Gastroesophageal sphincter (tissue), 4 donors: Measurements from ENCODE around the gene ANKS6. TPM values are rescaled to one million over a fixed set of nuclear protein-coding genes. Genes with fewer than 3 reads are reported as not detected.

Source experiments
- ATAC-seq: fragments of 150-250 bp; one replicate; pipeline ENCODE4 v1.9.1; 2016; ENCODE audit warnings: mild to moderate bottlenecking, moderate library complexity
- H3K27ac ChIP-seq, 4 donors: fragments of 200-600 bp; sonication (generic) in 3 of 4; 1 replicate in 3 of 4; 2 replicates in 1 of 4; pipeline ENCODE4 v1.5.1; 2016 to 2019
- H3K27me3 ChIP-seq: fragments of 200-600 bp; sonication (generic); one replicate; pipeline ENCODE4 v1.5.1; 2019
- H3K36me3 ChIP-seq, 2 donors: fragments of 200-600 bp; sonication (generic); one replicate each; pipeline ENCODE4 v1.5.1; 2019; ENCODE audit warnings: control low read depth in 1 of 2
- H3K4me1 ChIP-seq, 3 donors: fragments of 200-600 bp; sonication (generic); 1 replicate in 2 of 3; 2 replicates in 1 of 3; pipeline ENCODE4 v1.5.1; 2016 to 2019; ENCODE audit warnings: control low read depth in 2 of 3
- H3K4me3 ChIP-seq, 2 donors: fragments of 200-600 bp; sonication (generic); one replicate each; pipeline ENCODE4 v1.5.1; 2019; ENCODE audit warnings: mild to moderate bottlenecking in 1 of 2, moderate library complexity in 1 of 2
- H3K9me3 ChIP-seq, 3 donors: fragments of 200-600 bp; sonication (generic); one replicate each; pipeline ENCODE4 v1.5.1; 2017 to 2019; ENCODE audit warnings: control low read depth in 2 of 3
- EP300 ChIP-seq: sonication (generic); formaldehyde crosslinking; IDR thresholded peaks from one replicate; pipeline ENCODE4 v1.6.1; 2017; ENCODE audit warnings: antibody characterized with exemption, mild to moderate bottlenecking
- POLR2A ChIP-seq, 2 donors: fragments of 450-650 bp; IDR thresholded peaks; one replicate each; pipeline ENCODE4 v1.6.1; 2017; ENCODE audit warnings: antibody characterized with exemption in 2 of 2, mild to moderate bottlenecking in 2 of 2, moderate library complexity in 1 of 2
- POLR2AphosphoS5 ChIP-seq: sonication (generic); formaldehyde crosslinking; IDR thresholded peaks from one replicate; pipeline ENCODE4 v1.6.1; 2017; ENCODE audit warnings: antibody characterized with exemption
- WGBS, 2 donors: methylation state at CpG; one replicate each; pipeline ENCODE4 v1.1.5; 2018; ENCODE audit warnings: low coverage in 1 of 2; 5-methylcytosine and 5-hydroxymethylcytosine counted together
- total RNA-seq, 4 donors: library from RNA; depleted of rRNA; stranded (reverse); fragments of >200 nt; gene quantifications; one replicate each; pipeline ENCODE4 v1.1.0, GENCODE V29; 2016
- TF ChIP-seq, protein P1 (sequence below), 4 experiments: fragments of 200-600 bp in 2 of 4; fragments of 450-650 bp in 2 of 4; sonication (generic) in 1 of 4; IDR thresholded peaks; one replicate each; pipeline ENCODE4 v1.5.1; 2017 to 2019; ENCODE audit warnings: antibody characterized with exemption in 4 of 4, mild to moderate bottlenecking in 2 of 4, moderate library complexity in 2 of 4

The ANKS6 gene
- total RNA-seq, 4 donors from 2014 or later, result 17.6 to 38.4 (median 22.8) TPM

DNA sequence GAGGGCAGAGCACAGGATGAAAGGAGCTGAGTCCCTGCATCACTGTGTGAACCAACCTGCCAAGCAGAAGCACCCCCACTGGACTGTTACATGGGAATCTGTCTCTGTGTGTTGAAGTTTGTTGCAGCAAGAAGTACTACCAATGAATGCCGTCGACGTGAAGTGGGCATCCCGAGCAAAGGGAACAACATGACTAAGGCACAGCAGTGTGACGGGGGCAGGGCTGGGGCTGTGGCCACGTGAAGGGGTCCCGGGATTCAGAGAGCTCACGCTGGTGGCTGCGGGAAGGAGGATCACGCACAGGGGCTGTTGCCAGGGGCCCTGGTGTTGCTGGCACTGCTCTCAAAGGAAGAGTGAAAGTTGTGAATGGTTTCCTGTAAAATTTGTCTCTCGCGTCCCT, 60.1 kb downstream of the ANKS6 start:
- WGBS, 2 donors, result 79 to 92% methylated on average over 7 to 12 of the region's 12 CpGs

GRCh38 chr9:98732801-98733200, 63.6 kb downstream of the ANKS6 start:
- Histone ChIP-seq H3K36me3 (peaks cover 0 to 41% of the 10 kb centered on the region in 2 donors), H3K27me3 (no peaks in the 10 kb centered on the region), H3K9me3 (peaks cover 0 to 4% (median 0%) of the 10 kb centered on the region in 3 donors), H3K4me3 (no peak overlapping the region), H3K27ac (no peak overlapping the region), H3K4me1 (peaks cover 0 to 6% (median 0%) of the 10 kb centered on the region in 3 donors)
- TF ChIP-seq POLR2A (IDR thresholded peaks at IDR 0.05) (no peak), POLR2AphosphoS5 (no peak), EP300 (no peak)
- TF ChIP-seq, protein P1, sequence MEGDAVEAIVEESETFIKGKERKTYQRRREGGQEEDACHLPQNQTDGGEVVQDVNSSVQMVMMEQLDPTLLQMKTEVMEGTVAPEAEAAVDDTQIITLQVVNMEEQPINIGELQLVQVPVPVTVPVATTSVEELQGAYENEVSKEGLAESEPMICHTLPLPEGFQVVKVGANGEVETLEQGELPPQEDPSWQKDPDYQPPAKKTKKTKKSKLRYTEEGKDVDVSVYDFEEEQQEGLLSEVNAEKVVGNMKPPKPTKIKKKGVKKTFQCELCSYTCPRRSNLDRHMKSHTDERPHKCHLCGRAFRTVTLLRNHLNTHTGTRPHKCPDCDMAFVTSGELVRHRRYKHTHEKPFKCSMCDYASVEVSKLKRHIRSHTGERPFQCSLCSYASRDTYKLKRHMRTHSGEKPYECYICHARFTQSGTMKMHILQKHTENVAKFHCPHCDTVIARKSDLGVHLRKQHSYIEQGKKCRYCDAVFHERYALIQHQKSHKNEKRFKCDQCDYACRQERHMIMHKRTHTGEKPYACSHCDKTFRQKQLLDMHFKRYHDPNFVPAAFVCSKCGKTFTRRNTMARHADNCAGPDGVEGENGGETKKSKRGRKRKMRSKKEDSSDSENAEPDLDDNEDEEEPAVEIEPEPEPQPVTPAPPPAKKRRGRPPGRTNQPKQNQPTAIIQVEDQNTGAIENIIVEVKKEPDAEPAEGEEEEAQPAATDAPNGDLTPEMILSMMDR (IDR thresholded peaks at IDR 0.05), result no peak
- 80 to 87% methylated on average over 4 to 5 of the region's 9 CpGs for WGBS, 2 donors
- ATAC-seq, result no peak

More for the DNA sequence above, 60.1 kb downstream of the ANKS6 start:
- H3K36me3 ChIP-seq, result peaks cover 0 to 57% of the 10 kb centered on the region in 2 donors
- no peaks in the 10 kb centered on the region for H3K4me1 ChIP-seq
- H3K27ac ChIP-seq, result no peak overlapping the region
- no peak overlapping the region for H3K4me3 ChIP-seq
- H3K27me3 ChIP-seq, result no peaks in the 10 kb centered on the region
- H3K9me3 ChIP-seq, result peaks cover 0 to 7% (median 0%) of the 10 kb centered on the region in 3 donors
- no peak for ATAC-seq
- TF ChIP-seq POLR2AphosphoS5 (no peak), EP300 (no peak), POLR2A (IDR thresholded peaks at IDR 0.05) (no peak)
- TF ChIP-seq, protein P1 (IDR thresholded peaks at IDR 0.05), result no peak

DNA sequence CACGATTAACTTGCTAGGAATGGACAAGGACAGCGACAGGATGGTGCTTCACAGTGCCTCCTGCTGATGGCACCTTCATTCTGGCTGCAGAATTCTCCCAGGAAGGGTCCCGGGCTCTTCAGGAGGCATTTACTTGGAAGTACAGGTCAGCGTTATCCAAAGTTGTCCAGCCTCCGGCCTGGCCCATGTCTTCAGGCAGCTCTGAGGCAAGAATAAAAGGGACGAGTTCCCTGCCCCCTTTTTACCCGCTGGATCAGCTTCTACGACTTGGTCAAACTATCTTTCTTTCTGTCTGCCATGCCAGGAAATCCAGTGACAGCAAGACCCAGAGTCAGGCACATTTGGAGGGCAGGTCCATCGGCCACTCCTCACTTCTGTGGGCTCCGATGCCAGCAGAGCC, 64.3 kb downstream of the ANKS6 start:
- Histone ChIP-seq H3K4me1 (peaks cover 0 to 6% (median 0%) of the 10 kb centered on the region in 3 donors), H3K27ac (no peak overlapping the region), H3K27me3 (no peaks in the 10 kb centered on the region), H3K9me3 (no peaks in the 10 kb centered on the region), H3K4me3 (no peak overlapping the region), H3K36me3 (peaks cover 0 to 41% of the 10 kb centered on the region in 2 donors)
- ATAC-seq, result no peak
- 70 to 81% methylated on average over 3 to 5 of the region's 10 CpGs for WGBS, 2 donors
- TF ChIP-seq POLR2A (IDR thresholded peaks at IDR 0.05) (no peak), POLR2AphosphoS5 (no peak)
- TF ChIP-seq, protein P1 (IDR thresholded peaks at IDR 0.05), result no peak

- ATAC-seq, result no peak
- Histone ChIP-seq H3K27ac (no peak overlapping the region), H3K27me3 (peaks cover under 1% of the 10 kb centered on the region), H3K4me3 (no peak overlapping the region), H3K4me1 (peaks cover 0 to 6% (median 0%) of the 10 kb centered on the region in 3 donors), H3K36me3 (peaks cover 0 to 30% of the 10 kb centered on the region in 2 donors), H3K9me3 (no peaks in the 10 kb centered on the region)
- WGBS, 2 donors, result 43 to 80% methylated on average over 1 to 4 of the region's 5 CpGs
- TF ChIP-seq EP300 (no peak), POLR2A (IDR thresholded peaks at IDR 0.05) (no peak), POLR2AphosphoS5 (no peak)
- TF ChIP-seq, protein P1 (IDR thresholded peaks at IDR 0.05), result no peak
These were observed 65.5 kb downstream of the ANKS6 start for GRCh38 chr9:98730871-98731270.

- Histone ChIP-seq H3K27ac (no peak overlapping the region), H3K36me3 (peaks cover 0 to 6% of the 10 kb centered on the region in 2 donors), H3K4me1 (peaks cover 0 to 6% (median 0%) of the 10 kb centered on the region in 3 donors), H3K9me3 (peaks cover 0 to 10% (median 0%) of the 10 kb centered on the region in 3 donors), H3K27me3 (peaks cover 24% of the 10 kb centered on the region), H3K4me3 (no peak overlapping the region)
- WGBS, 2 donors, result 100% methylated on average over 2 of the region's 11 CpGs; no CpG with 5 or more reads in 1 of the 2 donors
- ATAC-seq, result no peak
- TF ChIP-seq POLR2A (IDR thresholded peaks at IDR 0.05) (no peak), POLR2AphosphoS5 (no peak)
- TF ChIP-seq, protein P1 (IDR thresholded peaks at IDR 0.05), result no peak
These were observed 67.9 kb downstream of the ANKS6 start for GRCh38 chr9:98728500-98728899.
